ENCODE data around the gene DIP2C. TPM values are rescaled to one million over a fixed set of nuclear protein-coding genes. Genes with fewer than 3 reads are reported as not detected.

DIP2C gene
- total RNA-seq, 3 donors from 2014 or later, result 17.1 to 48.2 (median 20.3) TPM

DNA sequence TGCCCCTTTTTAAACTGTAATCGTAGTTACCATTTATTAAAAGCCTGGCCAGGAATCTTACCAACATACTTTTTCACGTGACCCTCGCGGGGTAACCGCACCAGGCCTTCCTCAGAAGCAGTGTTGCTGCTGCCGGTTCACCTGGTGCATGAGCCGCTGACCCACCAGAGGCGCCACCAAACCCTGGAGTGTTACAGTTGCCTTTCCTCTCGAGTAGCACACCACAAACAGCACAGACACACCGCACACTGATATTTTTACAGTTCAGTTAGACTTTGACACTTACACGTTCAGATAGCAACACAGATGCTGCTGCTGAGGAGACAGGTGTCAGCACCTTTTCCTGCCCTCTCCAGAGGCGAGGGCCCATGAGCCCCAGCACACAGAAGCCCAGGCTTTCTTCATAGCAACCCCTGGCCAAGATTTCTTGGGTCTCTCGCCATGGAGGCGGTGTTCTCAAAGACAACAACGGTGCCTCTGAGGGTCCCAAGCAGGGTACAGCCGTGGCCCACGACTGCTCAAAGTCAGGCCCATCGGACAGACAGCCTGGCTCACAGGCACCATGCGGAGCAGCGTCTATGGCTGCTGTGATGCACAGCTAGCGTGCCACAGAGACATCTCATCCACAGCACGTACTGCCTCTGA lies 123.1 kb downstream of the DIP2C start:
- DNase-seq (ENCODE audit: low spot score in 2 of 2), result no peak
- H3K27me3 ChIP-seq, result no peaks in the 10 kb centered on the region
- no peak for TF ChIP-seq POLR2AphosphoS5 (IDR thresholded peaks at IDR 0.05)
- no peak for TF ChIP-seq POLR2A (IDR thresholded peaks at IDR 0.05)
- TF ChIP-seq, protein P1, sequence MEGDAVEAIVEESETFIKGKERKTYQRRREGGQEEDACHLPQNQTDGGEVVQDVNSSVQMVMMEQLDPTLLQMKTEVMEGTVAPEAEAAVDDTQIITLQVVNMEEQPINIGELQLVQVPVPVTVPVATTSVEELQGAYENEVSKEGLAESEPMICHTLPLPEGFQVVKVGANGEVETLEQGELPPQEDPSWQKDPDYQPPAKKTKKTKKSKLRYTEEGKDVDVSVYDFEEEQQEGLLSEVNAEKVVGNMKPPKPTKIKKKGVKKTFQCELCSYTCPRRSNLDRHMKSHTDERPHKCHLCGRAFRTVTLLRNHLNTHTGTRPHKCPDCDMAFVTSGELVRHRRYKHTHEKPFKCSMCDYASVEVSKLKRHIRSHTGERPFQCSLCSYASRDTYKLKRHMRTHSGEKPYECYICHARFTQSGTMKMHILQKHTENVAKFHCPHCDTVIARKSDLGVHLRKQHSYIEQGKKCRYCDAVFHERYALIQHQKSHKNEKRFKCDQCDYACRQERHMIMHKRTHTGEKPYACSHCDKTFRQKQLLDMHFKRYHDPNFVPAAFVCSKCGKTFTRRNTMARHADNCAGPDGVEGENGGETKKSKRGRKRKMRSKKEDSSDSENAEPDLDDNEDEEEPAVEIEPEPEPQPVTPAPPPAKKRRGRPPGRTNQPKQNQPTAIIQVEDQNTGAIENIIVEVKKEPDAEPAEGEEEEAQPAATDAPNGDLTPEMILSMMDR (IDR thresholded peaks at IDR 0.05), result no peak
- no peaks in the 10 kb centered on the region for H3K36me3 ChIP-seq
- no peak overlapping the region for H3K4me3 ChIP-seq
- intact Hi-C loops (cut with DNase I; ENCODE audit: low total_unique reads), result no loop called here
- no peaks in the 10 kb centered on the region for H3K4me1 ChIP-seq
- H3K27ac ChIP-seq, result no peak overlapping the region
- peaks cover 0 to 7% of the 10 kb centered on the region in 2 donors for H3K9me3 ChIP-seq

DNA sequence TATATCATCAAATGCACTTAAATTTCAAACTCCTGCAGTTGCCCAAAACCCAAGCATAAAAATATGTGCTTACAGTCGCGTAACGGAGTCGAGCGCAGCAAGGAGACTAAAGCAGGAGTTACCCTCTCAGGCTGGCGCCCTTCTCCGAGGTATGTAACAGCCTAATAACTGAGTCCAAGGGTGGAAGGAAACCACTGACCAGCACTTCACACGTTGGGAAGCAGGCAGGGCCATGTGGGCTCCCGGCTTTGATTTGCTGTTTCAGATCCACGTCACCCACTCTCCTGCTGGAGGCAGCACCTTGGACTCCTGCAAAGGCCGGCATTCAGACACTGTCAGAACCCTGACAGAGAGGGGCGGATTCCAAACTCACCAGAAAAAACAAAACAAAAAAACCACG lies 123.8 kb downstream of the DIP2C start:
- peaks cover 0 to 7% of the 10 kb centered on the region in 2 donors for H3K9me3 ChIP-seq
- TF ChIP-seq POLR2A (IDR thresholded peaks at IDR 0.05) (no peak), POLR2AphosphoS5 (IDR thresholded peaks at IDR 0.05) (no peak)
- TF ChIP-seq, protein P1 (IDR thresholded peaks at IDR 0.05), result no peak
- intact Hi-C loops (cut with DNase I; ENCODE audit: low total_unique reads), result no loop called here
- H3K4me3 ChIP-seq, result no peak overlapping the region
- DNase-seq (ENCODE audit: low spot score in 2 of 2), result no peak
- H3K27ac ChIP-seq, result no peak overlapping the region
- H3K4me1 ChIP-seq, result no peaks in the 10 kb centered on the region
- H3K27me3 ChIP-seq, result no peaks in the 10 kb centered on the region
- no peaks in the 10 kb centered on the region for H3K36me3 ChIP-seq

DNA sequence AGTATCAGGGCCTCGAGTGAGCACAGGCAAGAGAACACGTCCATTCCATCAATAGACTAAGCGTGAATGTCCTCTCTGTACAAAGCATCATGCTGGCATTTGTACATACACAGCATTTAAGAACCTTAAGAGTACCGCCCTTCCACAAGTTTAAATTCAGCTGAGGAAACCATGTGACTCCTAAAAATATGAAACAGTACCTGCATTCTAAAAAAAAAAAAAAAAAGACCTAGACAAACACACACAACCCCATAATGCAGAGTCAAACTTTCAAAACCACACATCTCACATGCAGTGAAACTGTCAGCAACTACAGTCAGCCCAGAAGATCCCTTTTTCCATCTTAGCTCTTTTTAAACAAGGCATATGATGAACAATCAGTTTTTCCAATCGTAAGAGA lies 124.3 kb downstream of the DIP2C start:
- DNase-seq (ENCODE audit: low spot score in 2 of 2), result no peak
- Histone ChIP-seq H3K27me3 (no peaks in the 10 kb centered on the region), H3K4me3 (no peak overlapping the region), H3K9me3 (peaks cover 0 to 6% of the 10 kb centered on the region in 2 donors), H3K4me1 (no peaks in the 10 kb centered on the region), H3K36me3 (no peaks in the 10 kb centered on the region), H3K27ac (no peak overlapping the region)
- TF ChIP-seq, protein P1 (IDR thresholded peaks at IDR 0.05), result no peak
- TF ChIP-seq POLR2AphosphoS5 (IDR thresholded peaks at IDR 0.05) (no peak), POLR2A (IDR thresholded peaks at IDR 0.05) (no peak)
- intact Hi-C loops (cut with DNase I; ENCODE audit: low total_unique reads), result no loop called here

DNA sequence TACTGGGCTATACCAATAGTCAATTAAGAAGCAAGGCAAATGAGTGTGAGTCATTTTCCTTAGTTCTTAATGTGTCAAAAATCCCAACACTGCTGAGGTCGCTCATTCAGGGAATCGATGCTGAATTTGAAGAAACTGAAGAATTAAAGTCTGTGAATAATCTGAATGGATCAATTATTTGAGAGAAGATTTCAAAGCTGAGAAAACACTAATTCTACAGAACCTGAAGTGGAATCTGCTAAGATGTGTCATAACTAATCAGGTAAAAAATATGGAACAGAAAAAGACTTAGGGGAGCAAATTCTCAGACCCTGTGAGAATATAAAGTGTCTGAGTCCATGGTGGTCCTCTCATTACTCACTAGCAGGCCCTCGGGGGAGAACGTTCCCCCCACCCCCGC lies 125.6 kb downstream of the DIP2C start:
- TF ChIP-seq POLR2A (IDR thresholded peaks at IDR 0.05) (no peak), POLR2AphosphoS5 (IDR thresholded peaks at IDR 0.05) (no peak)
- TF ChIP-seq, protein P1 (IDR thresholded peaks at IDR 0.05), result no peak
- Histone ChIP-seq H3K27ac (no peak overlapping the region), H3K27me3 (no peaks in the 10 kb centered on the region), H3K36me3 (no peaks in the 10 kb centered on the region), H3K9me3 (no peaks in the 10 kb centered on the region), H3K4me3 (no peak overlapping the region), H3K4me1 (no peaks in the 10 kb centered on the region)
- intact Hi-C loops (cut with DNase I; ENCODE audit: low total_unique reads), result no loop called here
- no peak for DNase-seq (ENCODE audit: low spot score in 2 of 2)

DNA sequence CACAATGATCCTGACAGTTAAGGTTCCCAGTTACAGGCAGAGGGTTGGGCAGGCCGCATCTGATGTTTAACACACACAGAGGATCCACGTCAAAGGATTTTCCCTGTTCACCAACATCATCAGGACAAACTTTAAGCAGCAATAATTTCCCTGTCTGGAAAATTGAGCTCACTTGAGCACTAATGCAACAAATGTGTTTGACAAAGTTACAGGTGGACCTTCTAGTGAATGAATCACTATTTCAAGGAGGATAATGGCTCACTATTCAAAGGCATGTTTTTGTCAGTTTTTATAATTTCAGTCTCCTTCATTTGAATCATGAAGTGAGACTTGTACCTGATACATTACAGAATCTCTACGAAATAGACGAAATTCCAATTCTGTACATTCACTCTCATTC lies 127.3 kb downstream of the DIP2C start:
- Histone ChIP-seq H3K36me3 (no peaks in the 10 kb centered on the region), H3K27me3 (no peaks in the 10 kb centered on the region), H3K9me3 (no peaks in the 10 kb centered on the region), H3K4me1 (no peaks in the 10 kb centered on the region), H3K4me3 (no peak overlapping the region), H3K27ac (no peak overlapping the region)
- no peak for DNase-seq (ENCODE audit: low spot score in 2 of 2)
- TF ChIP-seq POLR2A (IDR thresholded peaks at IDR 0.05) (no peak), POLR2AphosphoS5 (IDR thresholded peaks at IDR 0.05) (no peak)
- TF ChIP-seq, protein P1 (IDR thresholded peaks at IDR 0.05), result no peak
- intact Hi-C loops (cut with DNase I; ENCODE audit: low total_unique reads), result no loop called here
